ENCODE data around the gene CASS4. TPM values are rescaled to one million over a fixed set of nuclear protein-coding genes. Genes with fewer than 3 reads are reported as not detected.

The CASS4 gene
- total RNA-seq, 1 donor from 2014 or later, result 2.3 TPM

DNA sequence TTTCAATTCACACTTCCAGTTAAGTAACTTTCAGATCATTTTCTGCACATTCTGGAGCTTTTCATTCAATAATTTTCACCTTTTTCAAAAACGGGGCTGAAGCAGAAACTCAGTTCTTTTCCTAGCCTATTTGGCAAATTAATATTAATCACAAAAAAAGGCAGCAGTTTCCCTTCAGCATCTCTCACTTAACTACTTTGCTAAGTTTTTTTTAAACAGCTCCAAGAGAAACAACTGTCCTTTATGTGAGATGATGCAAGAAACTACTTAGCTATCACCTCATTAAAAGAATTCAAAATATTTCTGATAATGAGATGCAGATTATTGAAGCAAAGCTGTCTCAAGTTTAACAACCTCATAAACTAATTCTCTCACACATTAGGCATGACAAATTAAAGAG lies 11.8 kb downstream of the CASS4 start:
- Histone ChIP-seq H3K27ac (ENCODE audit: low read depth, low read length) (no peak overlapping the region), H3K9me3 (ENCODE audit: insufficient read depth, low read depth, low read length) (no peaks in the 10 kb centered on the region), H2AFZ (ENCODE audit: low read depth, low read length) (no peak overlapping the region), H3K4me1 (ENCODE audit: insufficient read depth, low read length) (peaks cover 48% of the 10 kb centered on the region), H3K4me3 (ENCODE audit: insufficient read depth, low read depth, low read length) (no peak overlapping the region), H3K27me3 (ENCODE audit: insufficient read depth, low read length) (no peaks in the 10 kb centered on the region), H4K20me1 (ENCODE audit: insufficient read depth, low read length) (no peaks in the 10 kb centered on the region), H3K4me2 (ENCODE audit: low read length) (peak overlapping the region; percentile 36), H3K79me2 (ENCODE audit: insufficient read depth, low read length) (peaks cover 3% of the 10 kb centered on the region), H3K9ac (ENCODE audit: low read length) (no peak overlapping the region), H3K36me3 (ENCODE audit: insufficient read depth, low read length) (no peaks in the 10 kb centered on the region)
- Mint-ChIP-seq H3K4me1 (ENCODE audit: low read depth, unreplicated experiment) (peaks cover 44% of the 10 kb centered on the region), H3K27ac (ENCODE audit: unreplicated experiment) (peak overlapping the region; percentile 26), H3K27me3 (ENCODE audit: low read depth, unreplicated experiment) (peaks cover 2% of the 10 kb centered on the region), H3K4me3 (ENCODE audit: unreplicated experiment) (no peak overlapping the region), H3K9me3 (ENCODE audit: unreplicated experiment) (no peaks in the 10 kb centered on the region), H3K36me3 (ENCODE audit: low read depth, unreplicated experiment) (no peaks in the 10 kb centered on the region)
- no peak for FAIRE-seq
- DNase-seq (ENCODE audit: low read depth), result no peak
- TF ChIP-seq, protein P1, sequence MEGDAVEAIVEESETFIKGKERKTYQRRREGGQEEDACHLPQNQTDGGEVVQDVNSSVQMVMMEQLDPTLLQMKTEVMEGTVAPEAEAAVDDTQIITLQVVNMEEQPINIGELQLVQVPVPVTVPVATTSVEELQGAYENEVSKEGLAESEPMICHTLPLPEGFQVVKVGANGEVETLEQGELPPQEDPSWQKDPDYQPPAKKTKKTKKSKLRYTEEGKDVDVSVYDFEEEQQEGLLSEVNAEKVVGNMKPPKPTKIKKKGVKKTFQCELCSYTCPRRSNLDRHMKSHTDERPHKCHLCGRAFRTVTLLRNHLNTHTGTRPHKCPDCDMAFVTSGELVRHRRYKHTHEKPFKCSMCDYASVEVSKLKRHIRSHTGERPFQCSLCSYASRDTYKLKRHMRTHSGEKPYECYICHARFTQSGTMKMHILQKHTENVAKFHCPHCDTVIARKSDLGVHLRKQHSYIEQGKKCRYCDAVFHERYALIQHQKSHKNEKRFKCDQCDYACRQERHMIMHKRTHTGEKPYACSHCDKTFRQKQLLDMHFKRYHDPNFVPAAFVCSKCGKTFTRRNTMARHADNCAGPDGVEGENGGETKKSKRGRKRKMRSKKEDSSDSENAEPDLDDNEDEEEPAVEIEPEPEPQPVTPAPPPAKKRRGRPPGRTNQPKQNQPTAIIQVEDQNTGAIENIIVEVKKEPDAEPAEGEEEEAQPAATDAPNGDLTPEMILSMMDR (IDR thresholded peaks at IDR 0.05; ENCODE audit: insufficient read depth, low read depth, low read length), result no peak
- no peak for TF ChIP-seq EZH2 (IDR thresholded peaks at IDR 0.05; ENCODE audit: insufficient read depth, low read length)

DNA sequence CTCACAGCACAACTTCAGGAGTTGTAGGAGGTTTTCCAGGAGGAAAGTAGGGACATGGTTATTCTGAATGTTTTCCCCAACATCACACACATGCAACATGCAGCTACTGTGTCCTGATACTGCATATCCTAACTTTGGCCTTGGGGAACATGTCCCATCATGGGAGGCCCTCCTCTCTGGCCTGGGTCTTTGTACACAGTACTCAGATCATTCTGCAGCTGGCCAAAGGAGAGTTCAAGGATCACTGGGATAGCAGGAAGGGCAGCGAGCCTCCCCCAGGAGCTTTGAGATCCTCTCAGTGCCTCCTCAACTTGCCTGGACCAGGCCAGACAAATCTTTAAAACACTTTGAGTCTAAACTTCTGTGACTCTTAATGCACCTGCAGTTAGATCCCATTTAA lies 12.9 kb downstream of the CASS4 start:
- DNase-seq (ENCODE audit: low read depth) (no peak), FAIRE-seq (no peak)
- Histone ChIP-seq H3K9me3 (ENCODE audit: insufficient read depth, low read depth, low read length) (no peaks in the 10 kb centered on the region), H3K27me3 (ENCODE audit: insufficient read depth, low read length) (no peaks in the 10 kb centered on the region), H4K20me1 (ENCODE audit: insufficient read depth, low read length) (no peaks in the 10 kb centered on the region), H3K4me1 (ENCODE audit: insufficient read depth, low read length) (peaks cover 52% of the 10 kb centered on the region), H3K9ac (ENCODE audit: low read length) (no peak overlapping the region), H3K27ac (ENCODE audit: low read depth, low read length) (no peak overlapping the region), H3K4me2 (ENCODE audit: low read length) (no peak overlapping the region), H3K36me3 (ENCODE audit: insufficient read depth, low read length) (no peaks in the 10 kb centered on the region), H3K79me2 (ENCODE audit: insufficient read depth, low read length) (peaks cover 3% of the 10 kb centered on the region), H2AFZ (ENCODE audit: low read depth, low read length) (no peak overlapping the region), H3K4me3 (ENCODE audit: insufficient read depth, low read depth, low read length) (no peak overlapping the region)
- Mint-ChIP-seq H3K4me1 (ENCODE audit: low read depth, unreplicated experiment) (peaks cover 51% of the 10 kb centered on the region), H3K4me3 (ENCODE audit: unreplicated experiment) (no peak overlapping the region), H3K27me3 (ENCODE audit: low read depth, unreplicated experiment) (peaks cover 2% of the 10 kb centered on the region), H3K36me3 (ENCODE audit: low read depth, unreplicated experiment) (no peaks in the 10 kb centered on the region), H3K9me3 (ENCODE audit: unreplicated experiment) (no peaks in the 10 kb centered on the region), H3K27ac (ENCODE audit: unreplicated experiment) (no peak overlapping the region)
- TF ChIP-seq, protein P1 (IDR thresholded peaks at IDR 0.05; ENCODE audit: insufficient read depth, low read depth, low read length), result no peak
- no peak for TF ChIP-seq EZH2 (IDR thresholded peaks at IDR 0.05; ENCODE audit: insufficient read depth, low read length)

DNA sequence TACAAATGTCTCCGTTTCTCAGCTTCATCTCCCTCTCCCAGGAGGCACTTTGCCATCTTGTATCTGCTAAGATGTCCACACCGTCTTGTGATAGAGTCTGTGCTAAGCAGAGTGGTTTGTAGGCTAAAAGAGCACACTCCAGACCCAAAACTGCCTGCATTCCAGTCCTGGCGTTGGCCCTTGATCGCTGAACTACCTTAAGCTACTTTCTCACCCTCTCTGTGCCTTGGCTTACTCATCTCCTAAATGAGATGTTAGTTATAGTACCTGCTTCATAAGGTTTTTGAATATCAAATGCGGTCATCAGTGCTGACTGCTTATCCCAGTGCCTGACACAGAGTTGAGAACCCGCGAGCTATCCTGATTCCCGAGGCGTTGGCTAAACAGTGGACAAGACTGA lies 14.0 kb downstream of the CASS4 start:
- H3K79me2 ChIP-seq (ENCODE audit: insufficient read depth, low read length), result peaks cover 3% of the 10 kb centered on the region

More for the DNA sequence above, 14.0 kb downstream of the CASS4 start:
- no peak overlapping the region for H3K4me2 ChIP-seq (ENCODE audit: low read length)
- Mint-ChIP-seq H3K36me3 (ENCODE audit: low read depth, unreplicated experiment) (no peaks in the 10 kb centered on the region), H3K4me3 (ENCODE audit: unreplicated experiment) (no peak overlapping the region), H3K27me3 (ENCODE audit: low read depth, unreplicated experiment) (no peaks in the 10 kb centered on the region), H3K4me1 (ENCODE audit: low read depth, unreplicated experiment) (peaks cover 52% of the 10 kb centered on the region), H3K9me3 (ENCODE audit: unreplicated experiment) (no peaks in the 10 kb centered on the region), H3K27ac (ENCODE audit: unreplicated experiment) (no peak overlapping the region)
- H3K27ac ChIP-seq (ENCODE audit: low read depth, low read length), result no peak overlapping the region
- DNase-seq (ENCODE audit: low read depth) (no peak), FAIRE-seq (no peak)
- H2AFZ ChIP-seq (ENCODE audit: low read depth, low read length), result no peak overlapping the region
- TF ChIP-seq, protein P1 (IDR thresholded peaks at IDR 0.05; ENCODE audit: insufficient read depth, low read depth, low read length), result no peak
- no peak for TF ChIP-seq EZH2 (IDR thresholded peaks at IDR 0.05; ENCODE audit: insufficient read depth, low read length)
- peaks cover 55% of the 10 kb centered on the region for H3K4me1 ChIP-seq (ENCODE audit: insufficient read depth, low read length)
- H3K4me3 ChIP-seq (ENCODE audit: insufficient read depth, low read depth, low read length), result no peak overlapping the region
- no peaks in the 10 kb centered on the region for H3K36me3 ChIP-seq (ENCODE audit: insufficient read depth, low read length)
- no peak overlapping the region for H3K9ac ChIP-seq (ENCODE audit: low read length)
- no peaks in the 10 kb centered on the region for H3K27me3 ChIP-seq (ENCODE audit: insufficient read depth, low read length)
- H4K20me1 ChIP-seq (ENCODE audit: insufficient read depth, low read length), result no peaks in the 10 kb centered on the region
- H3K9me3 ChIP-seq (ENCODE audit: insufficient read depth, low read depth, low read length), result no peaks in the 10 kb centered on the region

All from astrocyte (in vitro differentiated cells and primary cell).